OCI-LY3 (cell line): ENCODE results near the gene FRMD4A.

ENCODE experiments used
- CTCF ChIP-seq: fragments of 200-600, 300-600 bp; sonication (generic); IDR thresholded peaks from 2 replicates; pipeline ENCODE4 v1.5.1; 2014; ENCODE audit warnings: antibody characterized with exemption, low read length, low read depth
- EZH2phosphoT487 ChIP-seq: fragments of 200-600 bp; shearing (Covaris generic); IDR thresholded peaks from 2 replicates; pipeline ENCODE4 v1.6.1; 2018; ENCODE audit warnings: antibody characterized with exemption, mixed run types, low read depth

- TF ChIP-seq CTCF (no peak), EZH2phosphoT487 (no peak)
Measured at GRCh38 chr10:13942035-13942434, 388.7 kb downstream of the FRMD4A start.
